Mesendoderm (in vitro differentiated cells): ENCODE results near the gene XPC.

Source experiments
- DNase-seq: peaks from one replicate; pipeline ENCODE4 v3.0.0; 2013
- H2AK5ac ChIP-seq: 2 replicates; pipeline ENCODE4 v1.6.1; 2013; ENCODE audit warnings: low read length, inconsistent platforms
- H2BK120ac ChIP-seq: 2 replicates; pipeline ENCODE4 v1.6.1; 2013; ENCODE audit warnings: low read depth, mild to moderate bottlenecking, low read length, moderate library complexity, mixed read lengths
- H2BK15ac ChIP-seq: replicated peaks from 2 replicates; pipeline ENCODE4 v1.6.1; 2013; ENCODE audit warnings: low read depth, mild to moderate bottlenecking, moderate library complexity
- H2BK5ac ChIP-seq: 2 replicates; pipeline ENCODE4 v1.6.1; 2013; ENCODE audit warnings: low read length, inconsistent platforms
- H3K18ac ChIP-seq: 2 replicates; pipeline ENCODE4 v1.6.1; 2013; ENCODE audit warnings: mild to moderate bottlenecking, low read length, mixed read lengths
- H3K23ac ChIP-seq: one replicate; pipeline ENCODE4 v1.6.1; 2013; ENCODE audit warnings: low read length
- H3K27ac ChIP-seq: 2 replicates; pipeline ENCODE4 v1.5.1; 2013; ENCODE audit warnings: low read depth, mild to moderate bottlenecking, inconsistent platforms, low read length, moderate library complexity
- H3K27me3 ChIP-seq: 2 replicates; pipeline ENCODE4 v1.6.1; 2013; ENCODE audit warnings: low read length, control low read depth, mild to moderate bottlenecking, inconsistent platforms; ENCODE audit not compliant: insufficient read depth, poor library complexity
- H3K36me3 ChIP-seq: 2 replicates; pipeline ENCODE4 v1.6.1; 2013; ENCODE audit warnings: low read length, inconsistent platforms; ENCODE audit not compliant: control insufficient read depth, insufficient read depth
- H3K4ac ChIP-seq: one replicate; pipeline ENCODE4 v1.6.1; 2013; ENCODE audit warnings: low read depth, mild to moderate bottlenecking, low read length, moderate library complexity
- H3K4me1 ChIP-seq: 2 replicates; pipeline ENCODE4 v1.6.1; 2013; ENCODE audit warnings: low read depth, low read length, inconsistent platforms; ENCODE audit not compliant: control insufficient read depth
- H3K4me2 ChIP-seq: 2 replicates; pipeline ENCODE4 v1.6.1; 2013; ENCODE audit warnings: low read length
- H3K4me3 ChIP-seq: 2 replicates; pipeline ENCODE4 v1.5.1; 2013; ENCODE audit warnings: mild to moderate bottlenecking, low read length
- H3K56ac ChIP-seq: one replicate; pipeline ENCODE4 v1.6.1; 2013; ENCODE audit warnings: low read length
- H3K79me1 ChIP-seq: 2 replicates; pipeline ENCODE4 v1.6.1; 2013; ENCODE audit warnings: low read length, inconsistent platforms
- H3K79me2 ChIP-seq: 2 replicates; pipeline ENCODE4 v1.6.1; 2013; ENCODE audit warnings: mild to moderate bottlenecking, low read length; ENCODE audit not compliant: control insufficient read depth, insufficient read depth
- H3K9ac ChIP-seq: 2 replicates; pipeline ENCODE4 v1.6.1; 2013; ENCODE audit warnings: low read length, inconsistent platforms
- H4K5ac ChIP-seq: one replicate; pipeline ENCODE4 v1.6.1; 2013; ENCODE audit warnings: low read length
- H4K8ac ChIP-seq: one replicate; pipeline ENCODE4 v1.6.1; 2013; ENCODE audit warnings: low read depth, mild to moderate bottlenecking, control low read depth, low read length, moderate library complexity
- WGBS: extraction: QIAGEN DNeasy Blood & Tissue Kit; methylation state at CpG from one replicate; pipeline ENCODE4 v1.1.7; 2013; ENCODE audit warnings: low lambda C conversion rate, missing lambda C conversion rate; ENCODE audit not compliant: insufficient coverage; ENCODE audit errors: extremely low coverage; 5-methylcytosine and 5-hydroxymethylcytosine counted together

The XPC gene

GRCh38 chr3:14144423-14145075, 33.9 kb downstream of the XPC start:
- Histone ChIP-seq H4K5ac (no peak overlapping the region), H3K27me3 (no peaks in the 10 kb centered on the region), H2AK5ac (no peak overlapping the region), H2BK120ac (no peak overlapping the region), H3K79me1 (no peaks in the 10 kb centered on the region), H3K4me2 (no peak overlapping the region), H3K4me3 (no peak overlapping the region), H3K36me3 (peaks cover 3% of the 10 kb centered on the region), H4K8ac (no peak overlapping the region), H2BK5ac (no peak overlapping the region), H3K9ac (no peak overlapping the region), H3K79me2 (no peaks in the 10 kb centered on the region), H2BK15ac (no peak overlapping the region), H3K56ac (no peak overlapping the region), H3K4me1 (peaks cover 4% of the 10 kb centered on the region), H3K27ac (peak overlapping the region; percentile 75), H3K18ac (peak overlapping the region; percentile 15), H3K23ac (no peak overlapping the region), H3K4ac (no peak overlapping the region)
- WGBS, result no CpG with 5 or more reads among the region's 7 CpGs
- peak; percentile 99 for DNase-seq

DNA sequence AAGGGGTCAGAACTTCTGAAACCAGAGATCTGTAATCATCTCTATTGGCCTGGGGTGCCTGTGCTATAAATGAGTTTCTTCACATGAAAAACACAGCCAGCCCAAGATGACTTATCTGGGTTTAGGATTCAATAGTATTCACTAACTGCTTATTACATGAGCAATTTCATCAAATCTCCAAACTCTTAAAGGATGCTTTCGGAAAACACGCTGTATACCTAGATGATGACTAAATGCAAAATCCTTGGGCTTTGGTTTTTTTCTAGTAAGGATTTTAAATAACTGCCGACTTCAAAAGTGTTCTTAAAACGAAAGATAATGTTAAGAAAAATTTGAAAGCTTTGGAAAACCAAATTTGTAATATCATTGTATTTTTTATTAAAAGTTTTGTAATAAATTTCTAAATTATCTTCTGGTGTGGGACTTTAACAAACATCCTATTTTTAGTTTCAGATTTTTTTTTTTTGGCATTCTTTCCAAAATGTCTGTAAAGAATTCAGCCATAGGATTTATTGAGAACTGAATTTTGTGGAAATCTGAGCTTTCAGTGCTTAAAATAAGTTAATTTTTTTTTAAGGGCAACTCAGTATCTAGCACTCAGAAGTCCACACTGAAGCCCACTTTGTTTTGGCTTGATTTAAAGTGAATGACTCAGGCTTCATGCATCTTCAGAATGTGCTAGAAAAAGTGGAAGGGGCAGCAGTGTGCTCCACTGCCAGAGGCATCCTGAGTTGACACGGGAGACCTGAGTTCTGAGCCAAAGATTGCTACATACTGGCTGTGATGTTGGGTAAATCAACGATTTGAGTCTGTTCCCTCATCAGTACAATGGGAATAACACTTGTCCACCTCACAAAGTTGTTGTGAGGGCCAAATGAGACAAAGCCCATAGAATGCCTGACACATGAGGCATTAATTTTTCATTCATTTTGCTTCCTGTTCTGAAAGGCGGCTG, 34.9 kb downstream of the XPC start:
- DNase-seq, result peak; percentile 97
- no peak overlapping the region for H3K4me2 ChIP-seq
- H2BK120ac ChIP-seq, result no peak overlapping the region

DNA sequence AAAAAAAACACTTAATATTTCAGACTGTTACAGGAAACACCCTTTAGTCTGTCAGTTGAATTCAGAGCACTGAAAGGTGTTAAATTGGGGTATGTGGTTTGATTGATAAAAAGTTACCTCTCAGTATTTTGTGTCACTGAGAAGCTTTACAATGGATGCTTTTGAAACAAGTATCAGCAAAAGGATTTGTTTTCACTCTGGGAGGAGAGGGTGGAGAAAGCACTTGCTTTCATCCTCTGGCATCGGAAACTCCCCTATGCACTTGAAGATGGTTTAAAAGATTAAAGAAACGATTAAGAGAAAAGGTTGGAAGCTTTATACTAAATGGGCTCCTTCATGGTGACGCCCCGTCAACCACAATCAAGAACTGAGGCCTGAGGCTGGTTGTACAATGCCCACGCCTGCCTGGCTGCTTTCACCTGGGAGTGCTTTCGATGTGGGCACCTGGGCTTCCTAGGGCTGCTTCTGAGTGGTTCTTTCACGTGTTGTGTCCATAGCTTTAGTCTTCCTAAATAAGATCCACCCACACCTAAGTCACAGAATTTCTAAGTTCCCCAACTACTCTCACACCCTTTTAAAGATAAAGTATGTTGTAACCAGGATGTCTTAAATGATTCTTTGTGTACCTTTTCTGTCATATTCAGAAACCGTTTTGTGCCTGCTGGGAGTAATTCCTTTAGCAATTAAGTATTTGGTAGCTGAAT, 35.7 kb downstream of the XPC start:
- Histone ChIP-seq H3K9ac (no peak overlapping the region), H3K27me3 (no peaks in the 10 kb centered on the region), H3K36me3 (peaks cover 6% of the 10 kb centered on the region), H2BK5ac (no peak overlapping the region), H2AK5ac (no peak overlapping the region), H3K4me2 (no peak overlapping the region), H3K79me1 (no peaks in the 10 kb centered on the region), H3K4me3 (no peak overlapping the region), H3K4me1 (no peaks in the 10 kb centered on the region), H3K23ac (no peak overlapping the region), H2BK15ac (no peak overlapping the region), H3K56ac (no peak overlapping the region), H4K5ac (no peak overlapping the region), H3K4ac (no peak overlapping the region), H3K18ac (no peak overlapping the region), H4K8ac (no peak overlapping the region), H2BK120ac (no peak overlapping the region), H3K79me2 (no peaks in the 10 kb centered on the region), H3K27ac (peak overlapping the region; percentile 83)
- WGBS, result no CpG with 5 or more reads among the region's 8 CpGs
- no peak for DNase-seq

More for the DNA sequence above, 34.9 kb downstream of the XPC start:
- no peak overlapping the region for H2BK5ac ChIP-seq
- H2AK5ac ChIP-seq, result no peak overlapping the region
- peaks cover 4% of the 10 kb centered on the region for H3K36me3 ChIP-seq
- no peak overlapping the region for H4K5ac ChIP-seq
- no peak overlapping the region for H3K4ac ChIP-seq
- no peak overlapping the region for H3K18ac ChIP-seq
- H3K56ac ChIP-seq, result no peak overlapping the region
- H3K27ac ChIP-seq, result peak overlapping the region; percentile 52
- H3K79me2 ChIP-seq, result no peaks in the 10 kb centered on the region
- H3K79me1 ChIP-seq, result no peaks in the 10 kb centered on the region
- no peak overlapping the region for H3K9ac ChIP-seq
- no peak overlapping the region for H4K8ac ChIP-seq
- no peak overlapping the region for H3K23ac ChIP-seq
- WGBS, result no CpG with 5 or more reads among the region's 7 CpGs
- H3K4me1 ChIP-seq, result peaks cover 4% of the 10 kb centered on the region
- no peak overlapping the region for H2BK15ac ChIP-seq
- no peak overlapping the region for H3K4me3 ChIP-seq
- H3K27me3 ChIP-seq, result no peaks in the 10 kb centered on the region

DNA sequence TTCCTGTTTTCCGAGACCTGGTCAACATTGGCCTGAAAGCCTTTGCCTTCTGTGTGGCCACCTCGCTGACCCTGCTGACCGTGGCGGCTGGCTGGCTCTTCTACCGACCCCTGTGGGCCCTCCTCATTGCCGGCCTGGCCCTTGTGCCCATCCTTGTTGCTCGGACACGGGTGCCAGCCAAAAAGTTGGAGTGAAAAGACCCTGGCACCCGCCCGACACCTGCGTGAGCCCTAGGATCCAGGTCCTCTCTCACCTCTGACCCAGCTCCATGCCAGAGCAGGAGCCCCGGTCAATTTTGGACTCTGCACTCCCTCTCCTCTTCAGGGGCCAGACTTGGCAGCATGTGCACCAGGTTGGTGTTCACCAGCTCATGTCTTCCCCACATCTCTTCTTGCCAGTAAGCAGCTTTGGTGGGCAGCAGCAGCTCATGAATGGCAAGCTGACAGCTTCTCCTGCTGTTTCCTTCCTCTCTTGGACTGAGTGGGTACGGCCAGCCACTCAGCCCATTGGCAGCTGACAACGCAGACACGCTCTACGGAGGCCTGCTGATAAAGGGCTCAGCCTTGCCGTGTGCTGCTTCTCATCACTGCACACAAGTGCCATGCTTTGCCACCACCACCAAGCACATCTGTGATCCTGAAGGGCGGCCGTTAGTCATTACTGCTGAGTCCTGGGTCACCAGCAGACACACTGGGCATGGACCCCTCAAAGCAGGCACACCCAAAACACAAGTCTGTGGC, 36.6 kb downstream of the XPC start:
- H2BK5ac ChIP-seq, result no peak overlapping the region
- H4K8ac ChIP-seq, result no peak overlapping the region
- no peak overlapping the region for H2BK15ac ChIP-seq
- no peak overlapping the region for H3K27ac ChIP-seq
- H3K9ac ChIP-seq, result no peak overlapping the region
- H3K79me1 ChIP-seq, result no peaks in the 10 kb centered on the region
- no peak for DNase-seq
- H3K4ac ChIP-seq, result no peak overlapping the region
- H3K27me3 ChIP-seq, result no peaks in the 10 kb centered on the region
- H3K23ac ChIP-seq, result no peak overlapping the region
- no peak overlapping the region for H3K4me2 ChIP-seq
- H3K4me3 ChIP-seq, result no peak overlapping the region
- no peak overlapping the region for H3K18ac ChIP-seq
- WGBS, result no CpG with 5 or more reads among the region's 19 CpGs
- no peak overlapping the region for H4K5ac ChIP-seq
- H2BK120ac ChIP-seq, result no peak overlapping the region
- H3K56ac ChIP-seq, result no peak overlapping the region
- H3K4me1 ChIP-seq, result no peaks in the 10 kb centered on the region
- H2AK5ac ChIP-seq, result no peak overlapping the region
- no peaks in the 10 kb centered on the region for H3K79me2 ChIP-seq
- H3K36me3 ChIP-seq, result peaks cover 6% of the 10 kb centered on the region

GRCh38 chr3:14141144-14141543, 37.3 kb downstream of the XPC start:
- H3K79me1 ChIP-seq, result no peaks in the 10 kb centered on the region
- no peak overlapping the region for H3K4me3 ChIP-seq
- H2BK15ac ChIP-seq, result no peak overlapping the region
- no peak for DNase-seq
- no peak overlapping the region for H4K5ac ChIP-seq
- no peaks in the 10 kb centered on the region for H3K79me2 ChIP-seq
- H3K27ac ChIP-seq, result no peak overlapping the region
- no peak overlapping the region for H3K23ac ChIP-seq
- WGBS, result no CpG with 5 or more reads among the region's 2 CpGs
- no peaks in the 10 kb centered on the region for H3K4me1 ChIP-seq
- no peak overlapping the region for H3K18ac ChIP-seq
- peaks cover 6% of the 10 kb centered on the region for H3K36me3 ChIP-seq
- H2BK5ac ChIP-seq, result no peak overlapping the region
- H3K4me2 ChIP-seq, result no peak overlapping the region
- no peaks in the 10 kb centered on the region for H3K27me3 ChIP-seq
- no peak overlapping the region for H2AK5ac ChIP-seq
- no peak overlapping the region for H2BK120ac ChIP-seq
- H3K56ac ChIP-seq, result no peak overlapping the region
- H3K4ac ChIP-seq, result no peak overlapping the region
- no peak overlapping the region for H4K8ac ChIP-seq
- no peak overlapping the region for H3K9ac ChIP-seq
